ENCODE data around the gene EBPL. TPM values are rescaled to one million over a fixed set of nuclear protein-coding genes. Genes with fewer than 3 reads are reported as not detected.

The EBPL gene
- total RNA-seq, 4 donors from 2014 or later: 37.6 to 81.7 (median 45.0) TPM

DNA sequence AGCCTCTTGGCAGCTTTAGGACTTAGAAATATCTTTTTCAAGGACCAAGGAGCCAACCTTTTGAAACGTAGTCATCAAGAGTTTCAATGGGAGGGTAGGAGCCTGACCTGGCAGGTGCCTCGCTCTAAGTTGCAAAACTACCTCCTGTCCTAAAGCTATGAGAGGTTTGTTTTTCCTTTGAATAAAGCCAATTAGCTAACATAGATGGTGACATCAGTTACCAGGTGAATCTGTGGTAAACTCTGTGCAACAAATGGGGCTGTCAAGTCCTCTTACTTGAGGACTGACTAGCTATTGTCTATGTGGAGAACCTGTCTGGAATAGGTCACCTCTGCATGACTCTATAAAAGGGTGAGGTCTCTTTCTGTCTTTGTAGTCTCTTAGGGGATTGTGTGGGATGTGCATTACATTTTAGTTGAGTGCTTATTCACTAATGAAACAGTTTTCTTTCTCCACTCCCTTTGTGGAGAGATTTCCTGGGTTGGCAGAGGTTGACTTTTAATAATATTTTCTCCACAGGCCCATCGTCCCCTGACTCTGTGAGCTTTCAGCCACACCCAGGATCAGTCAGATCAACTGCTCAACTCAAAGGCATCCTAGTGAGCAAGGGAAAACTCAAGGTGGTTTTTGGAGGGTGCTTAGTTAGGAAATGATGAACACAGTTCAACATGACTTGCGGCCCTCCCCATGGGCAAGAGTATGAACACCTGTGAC is 53.1 kb downstream of the EBPL start:
- H3K4me3 ChIP-seq: no peak overlapping the region
- no peak overlapping the region for H3K27ac ChIP-seq
- H3K4me1 ChIP-seq: no peaks in the 10 kb centered on the region
- H3K9me3 ChIP-seq: no peaks in the 10 kb centered on the region
- ATAC-seq: no peak
- WGBS, 2 donors (ENCODE audit: low coverage in 1 of 2): 64 to 87% methylated on average over 3 to 4 of the region's 4 CpGs
- H3K27me3 ChIP-seq: no peaks in the 10 kb centered on the region
- TF ChIP-seq POLR2AphosphoS5 (IDR thresholded peaks at IDR 0.05) (no peak), POLR2A (IDR thresholded peaks at IDR 0.05) (no peak), EP300 (IDR thresholded peaks at IDR 0.05) (no peak), CTCF (IDR thresholded peaks at IDR 0.05) (no peak)
- no peaks in the 10 kb centered on the region for H3K36me3 ChIP-seq

GRCh38 chr13:49636705-49637104 is 54.6 kb downstream of the EBPL start:
- no peak overlapping the region for H3K4me3 ChIP-seq
- WGBS, 2 donors (ENCODE audit: low coverage in 1 of 2): 100% methylated on average over 2 to 5 of the region's 5 CpGs
- no peaks in the 10 kb centered on the region for H3K36me3 ChIP-seq
- TF ChIP-seq POLR2AphosphoS5 (IDR thresholded peaks at IDR 0.05) (no peak), POLR2A (IDR thresholded peaks at IDR 0.05) (no peak)
- H3K27ac ChIP-seq: no peak overlapping the region
- H3K9me3 ChIP-seq: no peaks in the 10 kb centered on the region
- H3K27me3 ChIP-seq: no peaks in the 10 kb centered on the region
- ATAC-seq: no peak
- H3K4me1 ChIP-seq: no peaks in the 10 kb centered on the region

GRCh38 chr13:49635599-49636433 is 55.5 kb downstream of the EBPL start:
- WGBS, 2 donors (ENCODE audit: low coverage in 1 of 2): 42 to 48% methylated on average over 4 of the region's 10 CpGs
- Histone ChIP-seq H3K4me1 (no peaks in the 10 kb centered on the region), H3K4me3 (peak overlapping the region; percentile 13 to 26), H3K36me3 (no peaks in the 10 kb centered on the region), H3K27ac (no peak overlapping the region), H3K27me3 (no peaks in the 10 kb centered on the region), H3K9me3 (no peaks in the 10 kb centered on the region)
- TF ChIP-seq EP300 (IDR thresholded peaks at IDR 0.05) (no peak), CTCF (IDR thresholded peaks at IDR 0.05) (no peak), POLR2A (IDR thresholded peaks at IDR 0.05) (no peak), POLR2AphosphoS5 (IDR thresholded peaks at IDR 0.05) (no peak)
- no peak for ATAC-seq

GRCh38 chr13:49633710-49634109 is 57.6 kb downstream of the EBPL start:
- no peak for ATAC-seq
- Histone ChIP-seq H3K27me3 (no peaks in the 10 kb centered on the region), H3K4me3 (no peak overlapping the region), H3K4me1 (no peaks in the 10 kb centered on the region), H3K36me3 (no peaks in the 10 kb centered on the region), H3K27ac (no peak overlapping the region), H3K9me3 (no peaks in the 10 kb centered on the region)
- WGBS, 2 donors (ENCODE audit: low coverage in 1 of 2): 69 to 79% methylated on average over 2 to 4 of the region's 4 CpGs
- TF ChIP-seq POLR2AphosphoS5 (IDR thresholded peaks at IDR 0.05) (no peak), POLR2A (IDR thresholded peaks at IDR 0.05) (no peak), EP300 (IDR thresholded peaks at IDR 0.05) (no peak), CTCF (IDR thresholded peaks at IDR 0.05) (no peak)

- Histone ChIP-seq H3K4me3 (no peak overlapping the region), H3K36me3 (no peaks in the 10 kb centered on the region), H3K4me1 (peaks cover 0 to 8% (median 0%) of the 10 kb centered on the region in 3 donors), H3K27ac (no peak overlapping the region), H3K9me3 (no peaks in the 10 kb centered on the region), H3K27me3 (no peaks in the 10 kb centered on the region)
- WGBS, 2 donors (ENCODE audit: low coverage in 1 of 2): 84 to 93% methylated on average over 3 to 4 of the region's 5 CpGs
- TF ChIP-seq POLR2A (IDR thresholded peaks at IDR 0.05) (no peak), EP300 (IDR thresholded peaks at IDR 0.05) (no peak), POLR2AphosphoS5 (IDR thresholded peaks at IDR 0.05) (no peak), CTCF (IDR thresholded peaks at IDR 0.05) (no peak)
- ATAC-seq: no peak
These were observed 59.1 kb downstream of the EBPL start for GRCh38 chr13:49632156-49632555.

Data from gastroesophageal sphincter (tissue), 4 donors.